Measurements from ENCODE around the gene C1orf174.
"Not testable (repeated sequence)": the region's sequence is repeated elsewhere in the genome, so short reads cannot be mapped to it uniquely, and the experiment has no call there.

C1orf174 gene

DNA sequence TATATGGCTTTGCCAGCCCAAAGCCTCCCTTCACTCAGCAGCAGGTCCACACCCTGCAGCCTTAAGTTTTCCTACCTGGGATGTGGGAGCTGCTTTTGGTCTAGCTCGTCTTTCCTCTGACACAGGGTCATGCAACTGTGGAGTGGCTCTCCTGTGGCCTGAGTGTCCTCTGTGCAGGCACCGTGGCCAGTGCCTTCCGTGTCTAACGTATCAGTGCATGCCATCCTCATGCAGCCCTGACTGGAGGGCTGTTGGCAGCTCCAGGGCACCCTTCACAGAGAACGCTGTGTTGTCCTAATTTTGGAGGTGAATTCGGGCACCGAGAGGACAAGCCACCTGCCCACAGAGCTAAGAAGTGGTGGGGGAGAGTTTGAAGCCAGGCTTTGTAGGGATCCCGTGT is 25.7 kb upstream of the C1orf174 start:
- DNase-seq (ENCODE audit: low read depth) = no peak

DNA sequence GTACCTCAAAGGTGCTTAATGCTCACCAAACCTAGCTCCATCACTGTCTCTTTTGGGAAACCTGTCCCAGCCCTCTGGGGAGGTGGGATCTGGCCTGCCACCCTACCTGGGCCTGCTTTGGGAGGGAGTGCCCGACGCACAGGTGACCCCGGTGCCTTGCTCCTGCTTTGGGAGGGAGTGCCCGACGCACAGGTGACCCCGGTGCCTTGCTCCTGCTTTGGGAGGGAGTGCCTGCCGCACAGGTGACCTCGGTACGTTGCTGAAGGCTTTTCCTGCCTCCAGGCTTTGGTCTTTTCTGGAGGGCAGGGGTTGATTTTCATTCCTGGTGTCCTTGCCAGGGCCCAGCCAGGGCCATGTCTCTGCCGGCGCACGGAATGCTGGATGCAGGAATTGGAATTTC is 25.2 kb upstream of the C1orf174 start:
- DNase-seq (ENCODE audit: low read depth) = no peak

DNA sequence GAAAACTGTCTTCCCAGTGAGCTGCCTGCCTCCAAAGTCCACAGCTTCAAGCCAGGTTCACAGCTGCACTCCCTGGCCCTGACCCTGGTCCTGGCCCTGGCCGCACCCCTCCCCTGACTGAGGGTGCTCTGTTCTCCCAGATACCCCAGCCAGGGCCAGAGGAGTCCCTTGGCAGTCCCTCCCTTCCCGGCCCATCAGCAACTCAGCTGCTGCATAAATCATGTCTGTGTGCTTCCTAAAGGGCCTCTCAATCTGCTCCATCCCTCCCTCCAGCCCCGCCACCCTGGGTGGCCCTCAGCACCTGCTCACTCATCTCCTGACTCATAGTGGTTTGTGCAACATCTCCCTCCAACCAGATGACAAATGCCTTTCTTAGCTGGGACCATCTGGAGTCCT is 24.8 kb upstream of the C1orf174 start:
- no peak for DNase-seq (ENCODE audit: low read depth)

DNA sequence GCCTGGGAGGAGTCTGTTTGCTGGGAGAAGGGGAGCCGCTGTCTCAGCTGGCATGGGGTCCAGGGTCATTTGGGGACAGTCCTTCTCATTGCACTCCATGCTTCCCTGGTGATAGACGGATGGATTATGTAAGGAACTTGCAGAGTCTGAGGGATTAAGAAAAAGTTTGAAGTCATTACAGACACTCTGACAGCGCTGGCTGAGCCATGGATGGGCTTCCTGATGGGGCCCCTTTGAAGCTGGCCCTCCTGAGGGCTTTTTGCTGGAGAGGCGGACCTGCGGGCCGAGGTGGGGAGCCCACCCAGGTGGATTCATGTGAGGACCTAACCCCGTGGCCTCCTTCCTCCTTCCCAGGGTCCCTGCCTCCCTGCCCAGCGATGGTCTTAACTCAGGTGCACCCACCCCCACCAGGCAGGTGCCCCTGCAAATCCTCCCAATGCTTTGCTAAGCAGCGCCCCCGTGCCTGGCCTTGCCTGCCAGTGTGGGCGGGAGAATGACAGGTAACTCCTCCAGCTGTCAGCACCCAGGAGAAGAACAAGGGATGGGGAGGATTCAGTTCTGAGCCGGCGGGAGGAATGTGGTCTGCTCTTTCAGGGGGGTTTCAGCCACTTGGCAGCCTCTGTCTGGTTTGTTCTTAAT is 24.2 kb upstream of the C1orf174 start:
- DNase-seq (ENCODE audit: low read depth) = no peak

DNA sequence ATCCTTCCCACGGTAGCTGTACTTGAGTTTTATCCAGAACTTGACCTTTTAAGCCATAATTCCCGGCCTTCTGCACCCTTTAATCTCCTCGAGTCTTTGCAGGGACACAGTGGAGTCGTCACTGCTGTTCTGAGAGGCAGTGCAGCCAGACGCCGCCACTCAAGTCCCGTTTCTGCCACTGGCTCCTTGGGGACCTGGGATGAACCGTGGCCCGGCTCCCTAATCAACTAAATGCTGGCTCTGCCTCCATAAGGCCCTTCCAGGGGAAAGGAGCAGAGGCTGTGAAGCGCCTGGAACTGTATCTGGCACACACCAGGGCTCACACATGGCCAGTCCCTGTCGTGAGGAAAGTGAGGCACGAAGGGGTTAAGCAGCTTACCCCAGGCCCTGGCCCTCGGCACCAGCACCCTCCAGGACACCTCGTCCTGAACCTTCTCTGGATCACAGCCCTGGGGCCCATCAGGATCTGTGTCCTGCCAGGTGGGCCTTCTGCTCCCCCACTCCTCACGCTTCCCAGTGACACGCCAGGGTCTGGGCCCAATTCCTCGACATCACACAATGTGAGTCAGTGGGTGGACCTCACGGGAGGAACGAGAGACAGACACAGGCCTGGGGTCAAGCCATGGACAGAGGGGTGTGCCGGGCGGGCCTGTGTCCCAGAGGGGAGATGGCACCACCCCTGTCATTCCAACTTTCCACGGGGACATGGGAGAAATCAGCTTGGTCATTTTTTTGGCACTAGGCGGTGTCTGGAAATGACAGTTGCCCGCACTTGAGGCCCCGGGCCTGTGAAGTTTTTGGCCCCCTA is 23.5 kb upstream of the C1orf174 start:
- DNase-seq (ENCODE audit: low read depth) = no peak

DNA sequence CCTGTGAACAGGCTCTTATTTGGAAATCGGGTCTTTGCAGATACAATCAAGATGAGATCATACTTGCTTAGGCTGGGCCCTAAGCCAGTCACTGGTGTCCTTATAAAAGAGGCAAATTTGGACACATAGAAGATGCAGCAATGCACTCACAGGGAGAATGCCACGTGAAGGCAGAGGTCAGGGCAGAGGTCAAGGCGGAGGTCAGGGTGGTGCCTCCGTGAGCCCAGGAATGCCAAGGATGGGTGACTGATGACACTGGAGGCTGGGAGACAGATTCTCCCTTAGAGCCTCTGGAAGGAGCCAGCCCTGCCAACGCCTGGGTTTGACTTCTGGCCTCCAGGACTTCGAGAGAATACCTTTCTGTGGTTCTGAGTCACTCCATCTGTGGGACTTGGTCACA is 22.8 kb upstream of the C1orf174 start:
- DNase-seq (ENCODE audit: low read depth) = no peak

DNA sequence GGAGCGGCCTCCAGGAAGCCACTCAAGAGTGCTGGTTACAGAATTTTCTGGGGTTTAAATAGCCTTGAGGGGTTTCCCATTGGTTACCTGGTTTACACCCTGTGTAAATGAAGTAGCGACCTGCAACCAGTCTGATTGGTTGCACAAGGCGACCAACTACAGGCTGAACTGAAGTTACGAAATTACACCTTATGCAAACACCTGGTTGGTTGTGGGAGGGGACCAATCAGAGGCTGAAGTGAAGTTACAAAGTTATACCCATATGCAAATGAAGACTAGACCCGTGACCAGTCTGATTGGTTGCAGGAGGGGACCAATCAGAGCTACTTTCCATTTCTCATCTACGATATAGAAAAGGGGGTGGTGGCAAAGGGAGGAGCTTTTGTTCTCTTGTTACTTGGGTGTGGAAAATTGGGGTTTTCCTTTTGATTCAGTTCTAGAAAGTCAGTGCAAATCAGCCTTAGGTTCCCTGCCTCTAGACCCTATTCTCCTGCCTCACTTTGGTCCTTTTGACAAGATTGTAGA is 22.2 kb upstream of the C1orf174 start:
- no peak for DNase-seq (ENCODE audit: low read depth)

DNA sequence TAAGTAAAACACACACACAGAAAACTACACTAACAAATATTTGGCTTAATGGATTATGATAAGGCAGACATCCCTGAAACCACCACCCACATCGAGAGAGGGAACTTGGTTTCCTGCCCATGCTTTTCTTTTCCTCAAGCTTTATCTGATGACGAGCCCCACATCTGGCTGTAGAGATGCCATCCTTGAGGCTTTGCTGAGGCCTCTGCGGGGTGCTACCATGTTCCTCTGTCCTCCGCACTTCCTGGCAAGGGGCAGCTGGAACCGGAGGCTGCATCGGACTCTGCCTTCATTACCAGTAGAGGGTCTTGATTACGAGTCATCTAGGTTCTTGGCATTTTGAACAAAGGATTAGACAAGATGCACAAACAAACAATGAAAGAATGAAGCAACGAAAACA is 21.7 kb upstream of the C1orf174 start:
- DNase-seq (ENCODE audit: low read depth) = no peak

DNA sequence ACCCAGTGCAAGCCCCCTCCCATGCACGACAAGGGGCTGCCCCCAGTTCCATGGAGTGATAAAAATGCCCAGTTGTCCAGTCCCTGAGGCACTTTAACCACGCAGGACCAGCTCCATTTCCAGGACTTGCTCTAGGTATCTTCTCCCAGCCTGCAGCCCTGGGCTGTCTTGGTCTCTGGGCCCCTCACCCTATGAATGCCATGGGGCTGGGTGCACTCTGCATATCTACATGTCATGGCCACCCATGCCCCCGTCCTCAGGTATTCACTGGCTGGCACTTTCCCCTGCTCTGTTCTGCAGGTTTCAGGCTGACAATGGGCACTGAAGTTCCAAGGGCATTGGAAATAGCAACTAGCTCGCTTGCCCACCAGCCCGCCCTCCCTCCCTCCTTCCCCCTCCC is 19.6 kb upstream of the C1orf174 start:
- no peak for DNase-seq (ENCODE audit: low read depth)

DNA sequence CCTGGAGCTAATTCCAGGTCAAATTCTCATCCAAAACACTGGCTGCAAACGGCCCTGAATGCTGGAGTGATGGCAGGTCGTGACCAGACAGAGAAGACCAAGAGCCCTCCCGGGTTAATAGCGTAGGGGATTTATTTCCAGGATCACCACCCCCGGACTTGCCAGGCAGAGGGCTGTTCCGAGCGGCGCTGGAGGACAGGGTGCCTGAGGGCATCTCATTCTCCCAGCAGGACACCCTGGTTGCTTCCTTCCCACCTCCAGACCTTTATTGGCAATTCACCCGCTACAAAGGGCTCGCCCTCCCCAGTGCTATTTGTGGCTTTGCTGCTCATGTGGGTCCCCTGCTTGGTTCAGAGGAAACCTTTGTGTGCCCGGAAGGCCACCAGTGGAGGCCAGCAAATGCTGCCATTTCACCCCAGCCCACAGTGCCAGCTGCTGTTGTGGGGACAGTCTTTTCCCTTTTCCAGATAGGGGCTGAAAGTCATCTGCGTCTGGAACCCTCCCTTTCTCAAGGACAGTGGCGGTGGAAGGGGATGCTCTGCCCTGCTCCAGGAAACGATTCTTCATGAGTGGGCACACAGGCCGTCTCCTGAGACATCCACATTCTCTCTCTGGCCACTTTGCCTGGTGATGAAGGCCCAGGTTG is 19.0 kb upstream of the C1orf174 start:
- no peak for DNase-seq (ENCODE audit: low read depth)

DNA sequence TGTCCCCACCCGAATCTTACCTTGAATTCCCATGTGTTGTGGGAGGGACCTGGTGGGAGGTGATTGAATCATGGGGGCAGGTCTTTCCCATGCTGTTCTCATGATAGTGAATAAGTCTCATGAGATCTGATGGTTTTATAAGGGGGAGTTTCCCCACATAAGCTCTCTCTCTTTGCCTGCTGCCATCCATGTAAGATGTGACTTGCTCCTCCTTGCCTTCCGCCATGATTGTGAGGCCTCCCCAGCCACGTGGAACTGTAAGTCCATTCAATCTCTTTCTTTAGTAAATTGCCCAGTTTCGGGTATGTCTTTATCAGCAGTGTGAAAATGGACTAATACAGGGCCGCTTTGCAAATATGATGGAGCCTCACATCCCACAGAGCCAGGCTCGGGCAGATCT is 18.3 kb upstream of the C1orf174 start:
- DNase-seq (ENCODE audit: low read depth) = not testable (repeated sequence)

DNA sequence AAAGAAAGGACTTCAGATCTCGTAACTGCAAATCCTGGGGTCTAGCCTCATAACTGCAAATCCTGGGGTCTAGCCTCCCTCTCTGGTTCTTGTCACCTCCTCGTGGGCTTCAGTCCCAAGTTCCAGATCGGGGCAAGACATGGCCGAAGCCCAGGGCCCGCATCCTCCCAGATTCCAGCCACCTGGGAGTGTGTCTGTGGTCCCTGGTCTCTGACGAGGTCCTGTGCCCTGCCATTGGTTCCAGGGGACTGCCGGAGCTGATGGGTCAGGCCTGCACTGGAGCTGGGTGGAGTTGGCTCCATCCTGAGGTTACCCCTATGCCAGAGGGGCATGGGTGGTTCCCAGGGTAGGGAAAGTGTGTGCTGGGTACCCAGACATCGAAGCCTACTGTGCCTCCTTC is 17.7 kb upstream of the C1orf174 start:
- DNase-seq (ENCODE audit: low read depth) = no peak

DNA sequence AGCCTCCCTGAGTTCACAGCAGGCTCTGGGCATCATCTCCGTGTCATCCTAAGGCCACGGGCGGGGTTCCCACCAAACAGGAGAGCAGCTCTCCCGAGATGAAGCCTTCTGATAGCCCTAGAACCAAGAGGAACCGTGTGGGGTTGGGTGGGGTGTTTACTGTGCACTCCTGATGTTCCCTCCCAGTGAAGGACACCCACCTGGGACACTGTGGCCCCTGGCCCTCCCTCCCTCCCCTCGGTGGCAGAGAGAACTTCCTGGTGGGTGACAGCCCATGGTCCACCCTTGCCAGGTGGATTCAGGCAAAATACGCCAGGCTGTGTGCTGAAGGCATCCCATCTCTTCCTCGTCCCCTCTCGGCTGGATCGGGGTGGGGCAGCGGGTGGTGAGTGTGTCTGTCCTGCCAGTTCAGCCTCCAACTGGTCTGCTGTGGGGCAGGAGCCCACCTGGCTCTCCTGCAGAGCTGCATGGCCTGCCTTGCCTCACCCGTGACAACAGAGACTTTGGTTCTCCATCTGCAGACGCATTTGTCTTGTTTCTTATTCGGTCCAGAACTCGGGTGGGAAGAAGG is 15.6 kb upstream of the C1orf174 start:
- no peak for DNase-seq (ENCODE audit: low read depth)

DNA sequence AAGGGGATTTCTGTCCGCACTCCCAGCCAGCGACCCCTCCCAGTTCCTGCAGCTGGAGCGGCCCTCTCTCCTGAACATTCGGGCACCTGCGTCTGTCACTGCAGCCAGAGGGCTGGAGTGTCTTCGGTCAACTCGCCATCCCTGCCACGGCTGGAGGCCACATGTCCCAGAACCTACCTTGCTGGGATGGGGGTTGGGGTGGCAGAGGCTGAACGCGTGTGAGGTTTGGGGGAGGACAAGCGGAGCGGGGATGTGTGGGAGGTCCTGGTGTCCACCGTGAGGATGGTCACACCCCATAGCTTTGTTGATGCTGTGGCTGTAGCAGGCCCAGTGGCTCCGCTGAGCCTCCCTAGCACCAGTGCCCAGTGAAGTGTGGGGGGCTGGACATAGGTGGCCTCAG is 14.8 kb upstream of the C1orf174 start:
- DNase-seq (ENCODE audit: low read depth) = no peak

DNA sequence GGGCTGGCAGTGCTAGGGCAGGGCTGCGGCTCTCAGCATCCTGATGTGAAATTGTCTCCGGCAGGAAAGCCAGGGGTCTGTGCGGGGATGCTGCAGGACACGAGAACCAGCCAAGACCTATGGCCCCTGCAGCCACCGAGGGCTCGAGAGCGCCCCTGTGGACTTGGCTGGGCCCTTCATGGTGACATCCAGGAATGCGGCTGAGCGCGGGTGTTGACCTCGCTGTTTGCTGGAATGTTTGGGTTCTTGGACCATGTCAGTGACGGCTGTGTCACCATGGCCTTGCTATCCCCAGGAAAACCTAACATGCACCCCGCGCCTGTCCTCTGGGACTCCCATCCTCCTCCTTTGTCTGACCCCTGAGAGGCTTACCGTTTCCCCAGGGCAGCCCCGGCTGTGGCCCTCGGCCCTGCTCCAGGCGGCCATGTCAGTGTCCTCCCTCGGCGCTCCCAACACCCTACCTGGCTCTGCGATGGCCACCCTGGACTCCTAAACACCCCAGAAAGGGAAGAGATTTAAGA is 14.3 kb upstream of the C1orf174 start:
- DNase-seq (ENCODE audit: low read depth) = no peak

DNA sequence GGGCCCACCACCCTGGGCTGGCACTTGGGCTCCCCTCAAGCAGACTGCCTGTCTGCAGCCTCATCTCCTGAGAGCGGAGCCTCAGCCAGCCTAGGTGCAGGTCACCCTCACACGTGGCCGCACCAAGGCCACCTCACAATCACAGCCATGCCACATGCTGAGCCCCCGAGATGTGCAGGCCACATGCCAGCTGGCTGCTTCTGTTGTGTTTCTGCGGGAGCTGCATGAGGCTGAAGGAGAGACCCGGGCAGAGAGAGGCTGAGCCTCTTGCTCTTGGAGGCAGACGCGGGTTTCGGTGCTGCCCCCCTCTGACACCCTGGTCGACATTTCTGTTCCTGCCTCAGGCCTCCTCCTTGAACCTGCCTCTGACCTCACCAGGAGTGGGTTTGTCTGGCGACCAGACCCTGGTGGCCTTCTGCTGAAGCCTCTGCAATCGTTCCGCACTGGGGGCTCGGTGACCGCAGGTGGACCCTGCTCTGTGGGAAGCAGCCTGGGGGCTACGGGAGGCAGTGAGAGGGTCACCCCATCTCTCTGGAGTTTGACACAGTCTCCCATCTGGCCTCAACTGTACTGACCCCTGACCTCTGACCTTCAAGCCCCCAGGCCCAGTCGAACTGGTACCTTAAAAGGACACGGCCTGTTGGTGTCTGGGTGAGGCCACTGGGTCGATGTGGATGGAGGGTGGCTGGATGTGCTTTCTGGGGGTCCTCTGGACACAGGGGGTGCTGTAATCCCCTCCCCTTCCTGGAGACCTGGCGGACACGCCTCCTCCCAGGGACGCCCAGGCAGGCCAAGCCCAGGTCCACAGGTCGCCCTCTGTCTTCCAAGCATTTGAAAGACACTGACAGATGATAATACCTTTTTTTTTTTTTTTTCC is 13.0 kb upstream of the C1orf174 start:
- DNase-seq (ENCODE audit: low read depth) = no peak

DNA sequence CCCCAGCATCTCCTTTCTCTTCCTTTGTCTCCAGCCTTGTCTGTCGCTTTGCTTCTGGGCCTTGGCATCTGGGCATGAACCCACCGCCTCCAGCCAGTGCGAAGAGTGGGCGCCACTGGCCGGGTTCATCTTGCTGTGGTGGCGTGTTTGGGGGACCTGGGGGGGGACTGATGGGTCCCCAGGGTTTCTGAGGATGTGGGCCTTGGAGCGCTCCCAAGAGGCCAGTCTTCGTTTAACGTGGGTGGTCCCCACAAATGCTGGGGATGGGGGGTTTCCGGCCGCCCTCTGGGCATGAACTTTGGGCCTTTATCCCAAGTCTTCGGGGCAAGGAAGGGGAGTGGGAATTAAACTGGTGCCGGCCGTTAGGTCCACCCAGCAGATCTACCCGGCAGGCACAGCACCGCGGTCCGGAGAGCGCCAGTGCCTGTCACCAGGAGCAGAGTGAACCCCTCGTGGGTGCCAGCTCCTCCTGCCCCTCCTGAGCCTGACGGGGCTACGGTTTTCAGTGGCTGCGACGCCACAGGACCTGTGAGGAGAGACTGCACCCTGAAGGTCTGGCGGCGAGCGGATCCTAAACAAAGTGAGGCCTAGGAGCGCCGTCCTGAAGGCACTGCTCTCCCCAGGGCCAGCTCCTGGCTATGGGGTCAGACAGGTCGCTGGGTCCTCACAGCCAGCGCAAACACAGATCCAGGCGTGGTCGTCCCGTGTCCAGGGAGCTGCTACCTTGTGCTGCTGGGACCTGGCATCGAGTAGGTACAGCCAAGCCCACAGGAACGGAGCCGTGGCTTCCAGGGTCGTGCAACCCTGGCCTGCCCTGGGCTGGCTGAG is 12.1 kb upstream of the C1orf174 start:
- DNase-seq (ENCODE audit: low read depth) = no peak

DNA sequence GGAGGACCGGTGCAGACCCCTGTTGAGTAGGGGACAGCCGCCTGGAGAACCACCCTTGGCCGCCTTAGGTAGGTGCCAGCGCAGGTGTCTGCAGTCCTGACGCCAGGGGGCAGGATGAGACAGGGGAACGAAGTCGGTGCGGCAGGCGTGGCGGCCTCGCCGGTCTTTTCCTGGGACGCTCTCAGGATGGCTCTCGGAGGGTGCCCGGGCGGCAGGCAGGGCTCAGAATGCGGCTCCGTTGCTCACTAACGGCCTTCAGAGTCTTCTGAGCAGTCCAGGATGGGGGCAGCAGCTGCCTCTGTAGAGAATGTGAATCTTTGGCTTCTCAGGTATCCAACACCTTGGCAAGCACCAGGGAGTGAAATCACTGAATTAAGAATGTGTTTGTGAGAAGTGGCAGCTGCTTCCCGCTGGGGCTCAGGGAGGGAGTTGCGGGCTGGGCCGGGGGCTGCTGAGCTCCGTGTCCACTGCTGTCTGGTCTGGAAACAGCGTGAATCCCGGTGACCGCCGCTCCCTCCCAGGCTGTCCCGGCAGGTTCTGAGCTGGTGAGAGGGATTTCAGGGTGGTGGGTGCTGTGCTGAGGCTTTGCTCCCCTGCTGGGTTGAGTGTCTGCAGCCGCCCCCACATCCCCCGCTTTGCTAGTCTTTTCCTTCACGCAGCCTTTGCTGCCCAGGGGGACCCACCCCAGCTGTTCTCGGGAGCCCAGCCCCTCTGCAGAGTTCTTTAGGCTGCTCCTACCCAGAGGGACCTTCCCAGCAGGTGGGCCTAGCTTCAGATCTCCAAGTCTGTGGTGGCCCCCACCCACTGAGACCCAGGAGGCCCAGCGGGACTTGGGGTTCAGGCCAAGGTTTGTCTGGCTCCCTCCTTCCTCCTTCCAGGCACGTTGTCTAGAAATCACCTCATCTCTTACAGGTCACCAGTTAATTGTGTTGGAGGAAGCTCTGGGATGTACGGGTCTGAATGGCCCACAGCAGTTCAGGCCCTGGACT is 11.1 kb upstream of the C1orf174 start:
- peak; percentile 70 for DNase-seq (ENCODE audit: low read depth)

DNA sequence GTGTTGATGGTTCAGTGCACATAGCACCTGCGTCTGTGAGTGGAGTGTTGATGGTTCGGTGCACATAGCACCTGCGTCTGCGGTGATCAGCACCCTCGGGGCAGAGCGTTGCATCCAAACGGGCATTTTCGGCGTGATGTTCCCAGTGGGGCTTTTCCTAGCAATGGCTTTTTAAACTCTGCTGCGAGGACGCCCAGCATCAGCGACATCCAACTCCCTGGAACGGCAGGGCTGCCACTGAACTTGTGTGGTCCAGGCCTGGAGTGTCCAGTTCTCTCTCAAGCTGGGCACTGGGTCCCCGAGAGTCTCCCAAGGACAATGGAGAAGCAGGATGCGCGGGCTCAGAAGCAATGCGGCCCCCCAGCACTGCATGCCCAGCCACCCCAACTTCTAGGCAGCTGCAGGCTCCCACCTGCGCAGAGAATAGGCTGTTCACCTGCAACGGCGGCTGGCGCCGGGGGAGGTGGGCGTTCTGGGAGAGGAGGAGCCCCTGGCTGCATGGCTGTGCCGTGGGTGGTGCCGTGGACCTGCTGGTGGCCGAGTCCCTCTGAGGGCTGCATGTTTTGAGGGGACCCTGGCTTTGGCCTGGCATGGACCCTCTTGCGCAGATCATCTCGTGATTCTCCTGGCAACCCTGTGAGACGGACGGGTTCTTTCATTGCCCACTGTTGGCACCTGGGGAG is 10.1 kb upstream of the C1orf174 start:
- no peak for DNase-seq (ENCODE audit: low read depth)
